ENCODE measurements around the gene REX1BD.

GRCh38 chr19:18605196-18605545 is 16.6 kb downstream of the REX1BD start:
- TF ChIP-seq CTCF (conservative IDR thresholded peaks at IDR 0.05; ENCODE audit: low read depth, low read length) (no peak), EZH2 (IDR thresholded peaks at IDR 0.05; ENCODE audit: borderline replicate concordance, low read depth, low read length, poor library complexity, severe bottlenecking) (no peak)
